ENCODE measurements around the gene FAAP20.
A peak's percentile ranks its signal among the peaks of the same experiment; 100 is the strongest.

The FAAP20 gene

DNA sequence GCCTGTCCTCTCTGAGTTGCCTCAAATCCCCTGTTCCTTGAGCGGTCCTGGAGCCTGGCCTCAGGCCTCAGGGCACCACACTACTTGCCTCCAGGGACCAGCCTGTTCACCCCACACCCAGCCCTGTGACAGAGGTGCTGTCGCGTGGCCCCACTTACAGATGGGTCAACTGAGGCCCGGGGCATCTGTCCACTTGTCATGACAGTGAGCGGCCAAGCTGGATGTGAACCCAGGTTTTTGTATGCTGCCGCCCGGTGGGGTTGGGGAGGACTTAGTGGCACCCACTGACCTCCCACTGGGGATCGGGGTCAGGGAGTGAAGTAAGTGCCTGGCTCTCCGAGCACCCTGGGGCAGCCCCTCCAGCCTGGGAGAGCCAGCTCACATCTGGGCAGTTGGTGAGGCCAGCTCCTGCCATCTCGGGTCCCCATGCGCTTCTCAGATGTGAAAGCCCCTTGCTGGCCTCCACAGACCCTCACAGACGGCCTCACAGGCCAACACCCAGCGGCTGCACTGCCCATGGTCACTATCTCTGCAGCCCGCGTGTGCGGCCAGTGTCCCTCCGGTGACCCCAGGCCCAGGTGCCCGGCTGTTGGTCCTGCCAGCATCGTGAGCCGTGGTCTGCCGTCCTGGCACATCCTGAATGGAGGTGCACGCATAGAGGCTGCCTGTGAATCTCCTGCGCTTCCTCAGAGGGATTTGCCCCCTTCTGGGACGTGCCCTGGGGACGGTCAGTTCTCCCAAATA, 9.3 kb upstream of the FAAP20 start:
- H3K4me1 ChIP-seq (ENCODE audit: insufficient read depth, low read length) = peaks cover 15% of the 10 kb centered on the region
- no peak overlapping the region for H3K27ac ChIP-seq (ENCODE audit: low read length)
- H4K20me1 ChIP-seq (ENCODE audit: insufficient read depth, low read length) = no peaks in the 10 kb centered on the region; the same call in 1 of the 2 replicates
- H3K9me3 ChIP-seq (ENCODE audit: insufficient read depth, low read length, severe bottlenecking) = no peaks in the 10 kb centered on the region
- H3K9ac ChIP-seq (ENCODE audit: low read depth, low read length) = peak overlapping the region; percentile 38; the same call in 1 of the 2 replicates
- no peak; the same call in 2 of the 3 replicates for ATAC-seq (ENCODE audit: insufficient read depth, low read depth)
- peak overlapping the region in 1 of 2 experiments; percentile 52; a peak in 2 of 4 replicates for H3K4me3 ChIP-seq (ENCODE audit: low read depth in 1 of 2, low read length in 2 of 2)
- no peak for DNase-seq
- no peak for TF ChIP-seq EZH2 (IDR thresholded peaks at IDR 0.05; ENCODE audit: borderline replicate concordance, low read depth, low read length, severe bottlenecking)
- TF ChIP-seq, protein P1, sequence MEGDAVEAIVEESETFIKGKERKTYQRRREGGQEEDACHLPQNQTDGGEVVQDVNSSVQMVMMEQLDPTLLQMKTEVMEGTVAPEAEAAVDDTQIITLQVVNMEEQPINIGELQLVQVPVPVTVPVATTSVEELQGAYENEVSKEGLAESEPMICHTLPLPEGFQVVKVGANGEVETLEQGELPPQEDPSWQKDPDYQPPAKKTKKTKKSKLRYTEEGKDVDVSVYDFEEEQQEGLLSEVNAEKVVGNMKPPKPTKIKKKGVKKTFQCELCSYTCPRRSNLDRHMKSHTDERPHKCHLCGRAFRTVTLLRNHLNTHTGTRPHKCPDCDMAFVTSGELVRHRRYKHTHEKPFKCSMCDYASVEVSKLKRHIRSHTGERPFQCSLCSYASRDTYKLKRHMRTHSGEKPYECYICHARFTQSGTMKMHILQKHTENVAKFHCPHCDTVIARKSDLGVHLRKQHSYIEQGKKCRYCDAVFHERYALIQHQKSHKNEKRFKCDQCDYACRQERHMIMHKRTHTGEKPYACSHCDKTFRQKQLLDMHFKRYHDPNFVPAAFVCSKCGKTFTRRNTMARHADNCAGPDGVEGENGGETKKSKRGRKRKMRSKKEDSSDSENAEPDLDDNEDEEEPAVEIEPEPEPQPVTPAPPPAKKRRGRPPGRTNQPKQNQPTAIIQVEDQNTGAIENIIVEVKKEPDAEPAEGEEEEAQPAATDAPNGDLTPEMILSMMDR (IDR thresholded peaks at IDR 0.05; ENCODE audit: borderline replicate concordance, extremely low read depth, low read length, poor library complexity, severe bottlenecking) = no peak
- H3K79me2 ChIP-seq (ENCODE audit: insufficient read depth, low read length) = no peaks in the 10 kb centered on the region
- H3K27me3 ChIP-seq (ENCODE audit: insufficient read depth, low read length, poor library complexity) = no peaks in the 10 kb centered on the region
- H3K4me2 ChIP-seq (ENCODE audit: insufficient read depth, low read length) = peak overlapping the region; percentile 67
- H2AFZ ChIP-seq (ENCODE audit: low read depth, low read length) = no peak overlapping the region
- H3K36me3 ChIP-seq (ENCODE audit: insufficient read depth, low read length) = no peaks in the 10 kb centered on the region

DNA sequence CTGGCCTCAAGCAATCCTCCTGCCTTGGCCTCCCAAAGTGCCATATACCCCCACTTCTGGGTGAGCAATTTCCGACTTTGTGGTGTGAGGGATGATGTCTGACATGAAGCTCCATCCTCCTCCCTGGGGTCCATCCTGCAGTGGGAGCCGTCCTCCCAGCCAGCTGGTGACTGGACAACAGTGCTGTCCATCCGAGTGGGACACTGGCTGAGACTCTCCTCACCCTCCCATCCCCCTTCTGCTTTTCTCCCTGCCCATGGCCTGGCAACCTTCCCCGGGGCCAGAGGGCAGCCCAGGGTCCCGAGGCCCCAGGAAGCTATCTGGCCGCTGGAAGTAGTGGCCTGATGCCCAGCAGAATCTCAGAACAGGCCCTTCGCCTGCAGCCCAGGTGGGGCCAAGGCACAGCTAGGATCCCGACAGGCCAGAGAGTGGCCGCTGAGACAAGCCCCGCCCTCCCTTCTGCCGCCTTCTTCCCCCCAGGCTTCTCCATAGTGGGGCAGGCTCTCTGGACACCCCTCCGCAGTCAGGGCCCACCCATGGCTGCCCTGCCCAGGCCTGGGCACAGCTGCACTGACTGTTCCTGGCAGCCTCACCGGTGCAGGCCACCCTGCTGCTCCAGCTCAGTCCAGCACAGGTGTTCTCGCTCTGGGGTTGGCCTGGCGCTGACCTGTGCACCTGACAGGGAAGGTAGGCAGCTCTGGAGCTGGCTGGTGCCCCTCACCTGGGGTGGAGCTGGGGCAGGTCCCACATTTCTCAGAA, 8.4 kb upstream of the FAAP20 start:
- ATAC-seq (ENCODE audit: insufficient read depth, low read depth) = no peak
- no peak overlapping the region for H3K4me3 ChIP-seq (ENCODE audit: low read depth in 1 of 2, low read length in 2 of 2)
- H3K4me1 ChIP-seq (ENCODE audit: insufficient read depth, low read length) = peaks cover 15% of the 10 kb centered on the region
- no peaks in the 10 kb centered on the region for H3K27me3 ChIP-seq (ENCODE audit: insufficient read depth, low read length, poor library complexity)
- no peak overlapping the region for H3K27ac ChIP-seq (ENCODE audit: low read length)
- no peaks in the 10 kb centered on the region for H3K79me2 ChIP-seq (ENCODE audit: insufficient read depth, low read length)
- H3K4me2 ChIP-seq (ENCODE audit: insufficient read depth, low read length) = no peak overlapping the region
- H3K9ac ChIP-seq (ENCODE audit: low read depth, low read length) = no peak overlapping the region
- H3K9me3 ChIP-seq (ENCODE audit: insufficient read depth, low read length, severe bottlenecking) = no peaks in the 10 kb centered on the region
- H4K20me1 ChIP-seq (ENCODE audit: insufficient read depth, low read length) = no peaks in the 10 kb centered on the region; the same call in 1 of the 2 replicates
- H3K36me3 ChIP-seq (ENCODE audit: insufficient read depth, low read length) = no peaks in the 10 kb centered on the region
- DNase-seq = no peak
- no peak overlapping the region for H2AFZ ChIP-seq (ENCODE audit: low read depth, low read length)
- TF ChIP-seq, protein P1 (IDR thresholded peaks at IDR 0.05; ENCODE audit: borderline replicate concordance, extremely low read depth, low read length, poor library complexity, severe bottlenecking) = no peak
- TF ChIP-seq EZH2 (IDR thresholded peaks at IDR 0.05; ENCODE audit: borderline replicate concordance, low read depth, low read length, severe bottlenecking) = no peak

DNA sequence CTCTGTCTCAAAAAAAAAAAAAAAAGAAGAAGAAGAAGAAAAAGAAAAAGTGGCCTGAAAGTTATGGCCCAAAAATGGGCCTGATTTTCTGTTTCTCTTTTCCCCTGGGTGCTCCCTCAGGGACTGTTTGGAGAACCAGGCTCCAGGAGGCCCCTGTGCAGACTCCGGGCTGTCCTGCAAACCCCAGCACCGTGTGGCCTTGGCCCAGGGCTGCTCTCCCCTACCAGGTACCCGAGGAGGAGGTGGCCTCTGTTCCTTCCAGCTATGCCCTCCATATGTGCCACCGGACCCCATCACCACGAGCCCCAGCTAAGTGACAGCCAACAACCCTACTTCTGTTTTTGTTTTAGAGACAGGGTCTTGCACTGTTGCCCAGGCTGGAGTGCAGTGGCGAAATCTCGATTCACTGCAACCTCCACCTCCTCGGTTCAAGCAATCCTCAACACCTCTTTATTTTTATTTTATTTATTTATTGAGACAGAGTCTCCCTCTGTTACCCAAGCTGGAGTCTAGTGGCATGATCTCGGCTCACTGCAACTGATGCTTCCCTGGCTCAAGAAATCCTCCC, 7.5 kb upstream of the FAAP20 start:
- no peak overlapping the region for H3K4me3 ChIP-seq (ENCODE audit: low read depth in 1 of 2, low read length in 2 of 2)
- ATAC-seq (ENCODE audit: insufficient read depth, low read depth) (no peak), DNase-seq (no peak)
- no peak overlapping the region for H3K4me2 ChIP-seq (ENCODE audit: insufficient read depth, low read length)
- H3K9ac ChIP-seq (ENCODE audit: low read depth, low read length) = no peak overlapping the region
- no peak overlapping the region for H3K27ac ChIP-seq (ENCODE audit: low read length)
- TF ChIP-seq EZH2 (IDR thresholded peaks at IDR 0.05; ENCODE audit: borderline replicate concordance, low read depth, low read length, severe bottlenecking) = no peak
- TF ChIP-seq, protein P1 (IDR thresholded peaks at IDR 0.05; ENCODE audit: borderline replicate concordance, extremely low read depth, low read length, poor library complexity, severe bottlenecking) = no peak
- no peaks in the 10 kb centered on the region for H3K27me3 ChIP-seq (ENCODE audit: insufficient read depth, low read length, poor library complexity)
- peaks cover 15% of the 10 kb centered on the region for H3K4me1 ChIP-seq (ENCODE audit: insufficient read depth, low read length)
- H4K20me1 ChIP-seq (ENCODE audit: insufficient read depth, low read length) = no peaks in the 10 kb centered on the region; the same call in 1 of the 2 replicates
- H2AFZ ChIP-seq (ENCODE audit: low read depth, low read length) = no peak overlapping the region
- no peaks in the 10 kb centered on the region for H3K79me2 ChIP-seq (ENCODE audit: insufficient read depth, low read length)
- H3K9me3 ChIP-seq (ENCODE audit: insufficient read depth, low read length, severe bottlenecking) = no peaks in the 10 kb centered on the region
- no peaks in the 10 kb centered on the region for H3K36me3 ChIP-seq (ENCODE audit: insufficient read depth, low read length)

Data from DND-41 (cell line).